Endothelial cell of umbilical vein (primary cell): ENCODE measurements around the gene GPRASP1.

Experiments used
- CTCF ChIP-seq, 2 donors: IDR thresholded peaks; 1 replicate in 1 of 2; 2 replicates in 1 of 2; pipeline ENCODE4 v1.5.1; 2011; ENCODE audit warnings: low read length in 2 of 2, mild to moderate bottlenecking in 2 of 2, moderate library complexity in 2 of 2, control low read depth in 1 of 2, inconsistent platforms in 1 of 2, low read depth in 1 of 2; ENCODE audit not compliant: insufficient read depth in 1 of 2; ENCODE audit errors: extremely low read depth in 1 of 2
- GATA2 ChIP-seq: IDR thresholded peaks from 2 replicates; pipeline ENCODE4 v1.7.0; 2011; ENCODE audit warnings: low read depth, mild to moderate bottlenecking, moderate library complexity, mixed read lengths, low read length; ENCODE audit not compliant: insufficient read length, insufficient read depth
- POLR2A ChIP-seq: IDR thresholded peaks from 2 replicates; pipeline ENCODE4 v1.6.1; 2012; ENCODE audit warnings: low read depth, mild to moderate bottlenecking, control low read depth, low read length
- POLR2AphosphoS5 ChIP-seq: IDR thresholded peaks from 2 replicates; pipeline ENCODE4 v1.6.1; 2012; ENCODE audit warnings: low read depth, mild to moderate bottlenecking, control low read depth, low read length, moderate library complexity; ENCODE audit not compliant: insufficient read depth

- TF ChIP-seq POLR2A, result no peak
- TF ChIP-seq CTCF (IDR thresholded peaks at IDR 0.05; ENCODE audit: extremely low read depth in 1 of 2, insufficient read depth in 1 of 2, low read depth in 1 of 2, low read length in 2 of 2), result no peak
- TF ChIP-seq GATA2, result no peak
- TF ChIP-seq POLR2AphosphoS5, result no peak
Observed at GRCh38 chrX:102651242-102652011, at the start of gene GPRASP1.
